Measurements from ENCODE around the gene BANF2. TPM values are rescaled to one million over a fixed set of nuclear protein-coding genes. Genes with fewer than 3 reads are reported as not detected.
A peak's percentile ranks its signal among the peaks of the same experiment; 100 is the strongest.

BANF2 gene
- total and polyA plus RNA-seq, 2 of the 8 experiments (the other 6 are each of a cell fraction or from before 2014, with no cell fraction given): not detected

- Histone ChIP-seq H3K4me1 (replicated peaks in 1 of 4; ENCODE audit: control insufficient read depth in 3 of 4, insufficient read depth in 4 of 4, low read length in 3 of 4) (peaks cover 0 to 3% (median 2%) of the 10 kb centered on the region in 4 experiments; a peak in 2 of 7 replicates), H4K8ac (ENCODE audit: extremely low read depth, insufficient read depth, low read length) (peak overlapping the region; percentile 71), H3K27ac (ENCODE audit: low read depth, low read length) (no peak overlapping the region), H3K56ac (replicated peaks; ENCODE audit: insufficient read length, low read depth, low read length) (no peak overlapping the region), H3K9ac (replicated peaks in 1 of 4; ENCODE audit: extremely low read depth in 1 of 4, low read depth in 3 of 4, low read length in 3 of 4) (no peak overlapping the region), H3K4me3 (ENCODE audit: extremely low read depth in 1 of 4, insufficient read depth in 2 of 4, low read depth in 3 of 4, low read length in 4 of 4) (no peak overlapping the region), H2BK15ac (ENCODE audit: low read length) (no peak overlapping the region), H3K23ac (ENCODE audit: insufficient read length) (no peak overlapping the region), H4K91ac (replicated peaks; ENCODE audit: insufficient read length, low read length) (no peak overlapping the region), H3K4ac (replicated peaks; ENCODE audit: insufficient read length, low read depth, low read length) (no peak overlapping the region), H3K36me3 (ENCODE audit: control insufficient read depth in 2 of 4, insufficient read depth in 4 of 4, low read length in 3 of 4) (peaks cover 0 to 20% (median 10%) of the 10 kb centered on the region in 4 experiments; a peak in 5 of 8 replicates), H3K79me1 (ENCODE audit: low read depth, low read length) (peaks cover 12% of the 10 kb centered on the region), H3K4me2 (ENCODE audit: insufficient read depth in 1 of 2, low read depth in 2 of 2, low read length in 2 of 2) (no peak overlapping the region), H2BK5ac (ENCODE audit: low read depth, low read length) (peak overlapping the region; percentile 15; the same call in 1 of the 2 replicates), H3K18ac (ENCODE audit: extremely low read depth, low read length) (no peak overlapping the region), H4K20me1 (replicated peaks in 1 of 2; ENCODE audit: control insufficient read depth in 1 of 2, insufficient read depth in 2 of 2, low read length in 2 of 2) (peaks cover 0 to 13% of the 10 kb centered on the region in 2 experiments), H3K9me3 (ENCODE audit: insufficient read depth in 2 of 2, low read depth in 1 of 2, low read length in 1 of 2) (peaks cover 6 to 13% of the 10 kb centered on the region in 2 experiments), H2AK5ac (ENCODE audit: low read depth, low read length) (no peak overlapping the region), H3K79me2 (ENCODE audit: control insufficient read depth in 1 of 2, insufficient read depth in 2 of 2, low read length in 2 of 2) (peaks cover 8 to 90% of the 10 kb centered on the region in 2 experiments), H2BK120ac (replicated peaks; ENCODE audit: low read depth, low read length) (no peak overlapping the region), H3K23me2 (ENCODE audit: low read depth, low read length) (no peaks in the 10 kb centered on the region), H2BK12ac (ENCODE audit: low read depth, low read length) (no peak overlapping the region), H2BK20ac (ENCODE audit: low read length) (no peak overlapping the region), H3K14ac (ENCODE audit: insufficient read length) (no peak overlapping the region), H2AFZ (ENCODE audit: low read length) (no peak overlapping the region), H3K27me3 (replicated peaks in 1 of 4; ENCODE audit: control insufficient read depth in 3 of 4, extremely low read depth in 1 of 4, insufficient read depth in 3 of 4, low read length in 3 of 4) (no peaks in the 10 kb centered on the region), H4K5ac (ENCODE audit: insufficient read length, low read depth, low read length) (no peak overlapping the region)
- FAIRE-seq (no peak), DNase-seq (ENCODE audit: low read depth in 1 of 2, low spot score in 2 of 2) (no peak)
- 90% methylated on average over 10 of the region's 10 CpGs; no CpG with 5 or more reads in 1 of the 2 experiments for WGBS, 2 experiments (ENCODE audit: extremely low coverage in 1 of 2, insufficient coverage in 1 of 2, insufficient read length in 1 of 2, insufficient replicate concordance in 2 of 2, low coverage in 1 of 2, low lambda C conversion rate in 2 of 2, missing lambda C conversion rate in 1 of 2)
- POLR2A ChIA-PET (ENCODE audit: partially characterized antibody): interaction anchor here (0.6 kb wide), 2 partner anchors 85 to 278 kb away, joined by 3 read pairs; no protein-coding TSS in a partner anchor
- CTCF ChIA-PET (ENCODE audit: partially characterized antibody): interaction anchor here (1.2 kb wide), 1 partner anchor 46 kb away, joined by 3 read pairs; no protein-coding TSS in a partner anchor
- TF ChIP-seq, protein P1, sequence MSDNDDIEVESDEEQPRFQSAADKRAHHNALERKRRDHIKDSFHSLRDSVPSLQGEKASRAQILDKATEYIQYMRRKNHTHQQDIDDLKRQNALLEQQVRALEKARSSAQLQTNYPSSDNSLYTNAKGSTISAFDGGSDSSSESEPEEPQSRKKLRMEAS (IDR thresholded peaks at IDR 0.05): no peak
- TF ChIP-seq MAFK (IDR thresholded peaks at IDR 0.05; ENCODE audit: low read depth, low read length): no peak
- TF ChIP-seq SIRT6 (IDR thresholded peaks at IDR 0.05; ENCODE audit: low read length): no peak
- TF ChIP-seq SAP30 (IDR thresholded peaks at IDR 0.05; ENCODE audit: insufficient read depth, insufficient replicate concordance, low read length): no peak
- TF ChIP-seq CBX5 (IDR thresholded peaks at IDR 0.05; ENCODE audit: low read depth, low read length): no peak
- TF ChIP-seq POLR2A (IDR thresholded peaks at IDR 0.05; ENCODE audit: control extremely low read depth in 1 of 2, low read depth in 2 of 2, low read length in 2 of 2): no peak
- no peak for TF ChIP-seq NRF1 (IDR thresholded peaks at IDR 0.05; ENCODE audit: low read depth, low read length)
- no peak for TF ChIP-seq CREB1 (IDR thresholded peaks at IDR 0.05)
- no peak for TF ChIP-seq RBBP5 (IDR thresholded peaks at IDR 0.05; ENCODE audit: borderline replicate concordance, low read depth, low read length)
- TF ChIP-seq SP1 (IDR thresholded peaks at IDR 0.05; ENCODE audit: low read depth, low read length): no peak
- no peak for TF ChIP-seq KDM1A (IDR thresholded peaks at IDR 0.05; ENCODE audit: borderline replicate concordance, low read length)
- no peak for TF ChIP-seq POU5F1 (IDR thresholded peaks at IDR 0.05; ENCODE audit: low read depth, low read length)
- TF ChIP-seq TEAD4 (IDR thresholded peaks at IDR 0.05; ENCODE audit: low read depth, low read length): no peak
These were observed 37.3 kb upstream of the BANF2 start for GRCh38 chr20:17662333-17663039.
